ENCODE measurements around the gene MMS19.

GRCh38 chr10:97512993-97513392 is 14.8 kb upstream of the MMS19 start:
- TF ChIP-seq, protein P1, sequence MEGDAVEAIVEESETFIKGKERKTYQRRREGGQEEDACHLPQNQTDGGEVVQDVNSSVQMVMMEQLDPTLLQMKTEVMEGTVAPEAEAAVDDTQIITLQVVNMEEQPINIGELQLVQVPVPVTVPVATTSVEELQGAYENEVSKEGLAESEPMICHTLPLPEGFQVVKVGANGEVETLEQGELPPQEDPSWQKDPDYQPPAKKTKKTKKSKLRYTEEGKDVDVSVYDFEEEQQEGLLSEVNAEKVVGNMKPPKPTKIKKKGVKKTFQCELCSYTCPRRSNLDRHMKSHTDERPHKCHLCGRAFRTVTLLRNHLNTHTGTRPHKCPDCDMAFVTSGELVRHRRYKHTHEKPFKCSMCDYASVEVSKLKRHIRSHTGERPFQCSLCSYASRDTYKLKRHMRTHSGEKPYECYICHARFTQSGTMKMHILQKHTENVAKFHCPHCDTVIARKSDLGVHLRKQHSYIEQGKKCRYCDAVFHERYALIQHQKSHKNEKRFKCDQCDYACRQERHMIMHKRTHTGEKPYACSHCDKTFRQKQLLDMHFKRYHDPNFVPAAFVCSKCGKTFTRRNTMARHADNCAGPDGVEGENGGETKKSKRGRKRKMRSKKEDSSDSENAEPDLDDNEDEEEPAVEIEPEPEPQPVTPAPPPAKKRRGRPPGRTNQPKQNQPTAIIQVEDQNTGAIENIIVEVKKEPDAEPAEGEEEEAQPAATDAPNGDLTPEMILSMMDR (IDR thresholded peaks at IDR 0.05): no peak
- no peak for TF ChIP-seq POLR2A (IDR thresholded peaks at IDR 0.05)
